H9 (cell line): ENCODE results near the gene ARPP19. TPM values are rescaled to one million over a fixed set of nuclear protein-coding genes. Genes with fewer than 3 reads are reported as not detected.

Source experiments
- DNase-seq: peaks from one replicate; pipeline ENCODE4 v3.0.0-alpha.2; 2017
- H2AFZ ChIP-seq: one replicate; pipeline ENCODE4 v1.6.1; 2013; ENCODE audit warnings: mild to moderate bottlenecking, low read length, control low read depth, moderate library complexity
- H2AK5ac ChIP-seq: 2 replicates; pipeline ENCODE4 v1.6.1; 2013; ENCODE audit warnings: low read length, control low read depth, mixed read lengths; ENCODE audit not compliant: insufficient read length
- H2BK120ac ChIP-seq: one replicate; pipeline ENCODE4 v1.6.1; 2013; ENCODE audit warnings: low read depth, mild to moderate bottlenecking, low read length, control low read depth, inconsistent platforms; ENCODE audit not compliant: poor library complexity, severe bottlenecking
- H2BK12ac ChIP-seq: 2 replicates; pipeline ENCODE4 v1.6.1; 2013; ENCODE audit warnings: low read length, control low read depth, mixed read lengths, low read depth; ENCODE audit not compliant: insufficient read length
- H2BK15ac ChIP-seq: 2 replicates; pipeline ENCODE4 v1.6.1; 2013; ENCODE audit warnings: low read depth, low read length, control low read depth
- H2BK20ac ChIP-seq: one replicate; pipeline ENCODE4 v1.6.1; 2013; ENCODE audit warnings: low read depth, mild to moderate bottlenecking, low read length, control low read depth, inconsistent platforms; ENCODE audit not compliant: poor library complexity, severe bottlenecking
- H2BK5ac ChIP-seq: 2 replicates; pipeline ENCODE4 v1.6.1; 2013; ENCODE audit warnings: low read length, control low read depth, mixed read lengths; ENCODE audit not compliant: insufficient read length
- H3K14ac ChIP-seq: 2 replicates; pipeline ENCODE4 v1.6.1; 2013; ENCODE audit warnings: low read length, control low read depth; ENCODE audit not compliant: insufficient read depth
- H3K18ac ChIP-seq: 2 replicates; pipeline ENCODE4 v1.6.1; 2013; ENCODE audit warnings: low read depth, mild to moderate bottlenecking, mixed read lengths, low read length, control low read depth; ENCODE audit not compliant: insufficient read length
- H3K23ac ChIP-seq: 2 replicates; pipeline ENCODE4 v1.6.1; 2013; ENCODE audit warnings: low read length, control low read depth, mixed read lengths, low read depth; ENCODE audit not compliant: insufficient read length
- H3K23me2 ChIP-seq: 2 replicates; pipeline ENCODE4 v1.6.1; 2013; ENCODE audit warnings: low read depth, mild to moderate bottlenecking, mixed read lengths, low read length, control low read depth; ENCODE audit not compliant: insufficient read length, poor library complexity, severe bottlenecking
- H3K27ac ChIP-seq: 2 replicates; pipeline ENCODE4 v1.5.1; 2013; ENCODE audit warnings: low read length, control low read depth, mixed read lengths, low read depth; ENCODE audit not compliant: insufficient read length
- H3K27me3 ChIP-seq: 2 replicates; pipeline ENCODE4 v1.6.1; 2013; ENCODE audit warnings: low read length, control low read depth, inconsistent platforms; ENCODE audit not compliant: insufficient read depth
- H3K4ac ChIP-seq: 2 replicates; pipeline ENCODE4 v1.6.1; 2013; ENCODE audit warnings: low read depth, mild to moderate bottlenecking, control low read depth, inconsistent platforms, low read length, moderate library complexity
- H3K4me1 ChIP-seq: 2 replicates; pipeline ENCODE4 v1.6.1; 2013; ENCODE audit warnings: low read length, control low read depth, inconsistent platforms; ENCODE audit not compliant: insufficient read depth
- H3K4me2 ChIP-seq: 2 replicates; pipeline ENCODE4 v1.6.1; 2013; ENCODE audit warnings: low read length, control low read depth, mixed read lengths; ENCODE audit not compliant: insufficient read length, insufficient read depth
- H3K56ac ChIP-seq: 2 replicates; pipeline ENCODE4 v1.6.1; 2013; ENCODE audit warnings: low read depth, mild to moderate bottlenecking, mixed read lengths, low read length, control low read depth; ENCODE audit not compliant: insufficient read length
- H3K79me1 ChIP-seq: 2 replicates; pipeline ENCODE4 v1.6.1; 2013; ENCODE audit warnings: low read depth, mild to moderate bottlenecking, moderate library complexity, low read length, control low read depth, inconsistent platforms; ENCODE audit not compliant: insufficient read depth, poor library complexity, severe bottlenecking
- H3K79me2 ChIP-seq: 2 replicates; pipeline ENCODE4 v1.6.1; 2013; ENCODE audit warnings: low read length, control low read depth, inconsistent platforms; ENCODE audit not compliant: insufficient read depth
- H3K9ac ChIP-seq: 2 replicates; pipeline ENCODE4 v1.6.1; 2013; ENCODE audit warnings: low read length, control low read depth, mixed read lengths; ENCODE audit not compliant: insufficient read length; ENCODE audit errors: extremely low read depth
- H3K9me3 ChIP-seq: one replicate; pipeline ENCODE4 v1.6.1; 2013; ENCODE audit warnings: low read depth, low read length, inconsistent platforms; ENCODE audit not compliant: control insufficient read depth
- H3T11ph ChIP-seq: one replicate; pipeline ENCODE4 v1.6.1; 2013; ENCODE audit warnings: mild to moderate bottlenecking, low read length, control low read depth, inconsistent platforms
- H4K20me1 ChIP-seq: one replicate; pipeline ENCODE4 v1.6.1; 2013; ENCODE audit not compliant: control insufficient read depth, insufficient read length, insufficient read depth
- H4K5ac ChIP-seq: 2 replicates; pipeline ENCODE4 v1.6.1; 2013; ENCODE audit warnings: low read depth, mild to moderate bottlenecking, mixed read lengths, low read length, control low read depth; ENCODE audit not compliant: insufficient read length
- H4K8ac ChIP-seq: replicated peaks from 2 replicates; pipeline ENCODE4 v1.6.1; 2013; ENCODE audit warnings: low read length, control low read depth, mixed read lengths, low read depth; ENCODE audit not compliant: insufficient read length
- H4K91ac ChIP-seq: 2 replicates; pipeline ENCODE4 v1.6.1; 2013; ENCODE audit warnings: low read depth, mild to moderate bottlenecking, moderate library complexity, mixed read lengths, low read length, control low read depth; ENCODE audit not compliant: insufficient read length
- H3K27ac Mint-ChIP-seq, 3 experiments: 2 replicates in 2 of 3; 3 replicates in 1 of 3; pipeline ENCODE4 v1.8.0; 2020 to 2021; ENCODE audit warnings: mixed read lengths in 3 of 3, mild to moderate bottlenecking in 1 of 3, moderate library complexity in 1 of 3
- H3K27me3 Mint-ChIP-seq: 2 replicates; pipeline ENCODE4 v1.8.0; 2021; ENCODE audit warnings: low read depth, mild to moderate bottlenecking, moderate library complexity, mixed read lengths
- H3K36me3 Mint-ChIP-seq, 3 experiments: 2 replicates in 2 of 3; 3 replicates in 1 of 3; pipeline ENCODE4 v1.8.0; 2020 to 2021; ENCODE audit warnings: low read depth in 3 of 3, mixed read lengths in 3 of 3; ENCODE audit not compliant: insufficient read depth in 1 of 3
- H3K4me1 Mint-ChIP-seq, 2 experiments: 2 replicates each; pipeline ENCODE4 v1.8.0; 2020; ENCODE audit warnings: mixed read lengths in 2 of 2
- H3K4me3 Mint-ChIP-seq, 2 experiments: 2 replicates in 1 of 2; 3 replicates in 1 of 2; pipeline ENCODE4 v1.8.0; 2020 to 2021; ENCODE audit warnings: mild to moderate bottlenecking in 2 of 2, mixed read lengths in 2 of 2, moderate library complexity in 1 of 2
- H3K9me3 Mint-ChIP-seq, 2 experiments: 2 replicates in 1 of 2; 3 replicates in 1 of 2; pipeline ENCODE4 v1.8.0; 2020; ENCODE audit warnings: mild to moderate bottlenecking in 2 of 2, mixed read lengths in 2 of 2, moderate library complexity in 1 of 2
- CTCF ChIP-seq: fragments of 200-600 bp; sonication (generic); conservative IDR thresholded peaks from 3 replicates; pipeline ENCODE4 v1.8.0; 2021; ENCODE audit warnings: antibody characterized with exemption, mild to moderate bottlenecking
- WGBS: extraction: QIAGEN DNeasy Blood & Tissue Kit; methylation state at CpG from one replicate; pipeline ENCODE4 v1.1.7; 2013; ENCODE audit warnings: missing lambda C conversion rate, low lambda C conversion rate, mixed read lengths; ENCODE audit not compliant: insufficient read length; ENCODE audit errors: extremely low coverage; 5-methylcytosine and 5-hydroxymethylcytosine counted together
- total RNA-seq: library from RNA; stranded (reverse); gene quantifications from 2 replicates; pipeline ENCODE4 v1.2.1, GENCODE V29; 2021

Gene ARPP19
- total RNA-seq, 1 experiment from 2014 or later, result 247 TPM

DNA sequence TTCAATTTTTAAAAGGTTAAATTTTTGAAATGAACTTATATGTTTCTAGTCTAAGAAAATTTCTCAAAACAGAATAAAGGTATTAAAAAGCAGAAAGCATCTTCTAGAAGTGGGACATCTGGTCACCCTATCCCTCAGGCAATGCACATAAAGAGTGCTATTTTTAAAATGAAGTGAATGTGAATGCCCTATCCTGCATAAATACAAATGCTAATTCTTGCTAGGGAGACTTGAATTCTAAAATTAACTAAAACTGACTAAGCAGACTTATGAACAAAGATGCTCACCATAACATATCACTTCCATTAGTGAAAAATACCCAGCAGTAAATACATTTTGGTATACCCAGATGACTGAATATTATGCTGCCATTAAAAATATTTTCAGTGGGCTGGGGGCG is 51.8 kb downstream of the ARPP19 start:
- Histone ChIP-seq H3K23me2 (no peaks in the 10 kb centered on the region), H2BK5ac (no peak overlapping the region), H3K18ac (no peak overlapping the region), H3K9me3 (no peaks in the 10 kb centered on the region), H3K79me1 (peaks cover 5% of the 10 kb centered on the region), H3K79me2 (peaks cover 3% of the 10 kb centered on the region; the same call in 1 of the 2 replicates), H3K9ac (no peak overlapping the region), H3K4me1 (no peaks in the 10 kb centered on the region; the same call in 1 of the 2 replicates), H2AFZ (no peak overlapping the region), H2BK15ac (no peak overlapping the region), H4K5ac (no peak overlapping the region), H2BK20ac (no peak overlapping the region), H3K4me2 (no peak overlapping the region), H4K20me1 (no peaks in the 10 kb centered on the region), H3T11ph (no peak overlapping the region), H4K8ac (no peak overlapping the region), H2BK120ac (no peak overlapping the region), H3K23ac (no peak overlapping the region), H3K27ac (no peak overlapping the region), H4K91ac (no peak overlapping the region), H3K56ac (no peak overlapping the region), H3K27me3 (no peaks in the 10 kb centered on the region), H2BK12ac (no peak overlapping the region), H3K14ac (no peak overlapping the region), H3K4ac (no peak overlapping the region), H2AK5ac (no peak overlapping the region)
- Mint-ChIP-seq H3K4me1 (peaks cover 0 to 10% of the 10 kb centered on the region in 2 experiments; a peak in 2 of 4 replicates), H3K36me3 (no peaks in the 10 kb centered on the region), H3K27ac (no peak overlapping the region), H3K27me3 (no peaks in the 10 kb centered on the region), H3K9me3 (no peaks in the 10 kb centered on the region), H3K4me3 (no peak overlapping the region)
- no peak for TF ChIP-seq CTCF
- no CpG with 5 or more reads among the region's 1 CpG for WGBS
- no peak for DNase-seq
